ENCODE measurements around the gene RFC5. TPM values are rescaled to one million over a fixed set of nuclear protein-coding genes. Genes with fewer than 3 reads are reported as not detected.

Gene RFC5
- total and polyA plus RNA-seq, 9 donors = 13.0 to 20.9 (median 15.9) TPM

GRCh38 chr12:118010903-118011302 lies 5.6 kb upstream of the RFC5 start:
- Histone ChIP-seq H3K9me3 (no peaks in the 10 kb centered on the region), H3K36me3 (no peaks in the 10 kb centered on the region), H3K27me3 (no peaks in the 10 kb centered on the region), H3K4me3 (no peak overlapping the region), H3K4me1 (ENCODE audit: insufficient read depth) (no peaks in the 10 kb centered on the region), H3K27ac (no peak overlapping the region)
- DNase-seq = no peak
- TF ChIP-seq POLR2A (IDR thresholded peaks at IDR 0.05) (no peak), EP300 (IDR thresholded peaks at IDR 0.05) (no peak), CTCF (IDR thresholded peaks at IDR 0.05) (no peak)
- WGBS, 3 donors = 94 to 98% (median 97%) methylated on average over 3 of the region's 3 CpGs
- intact Hi-C loops (cut with DNase I) = loop anchor here in 1 of 4 donors (10.0 kb wide), 1 partner anchor 1286 kb away; no protein-coding TSS in a partner anchor

GRCh38 chr12:118011377-118011776 lies 5.1 kb upstream of the RFC5 start:
- no peak for TF ChIP-seq POLR2A (IDR thresholded peaks at IDR 0.05)
- Histone ChIP-seq H3K9me3 (no peaks in the 10 kb centered on the region), H3K27me3 (no peaks in the 10 kb centered on the region), H3K36me3 (no peaks in the 10 kb centered on the region), H3K27ac (no peak overlapping the region), H3K4me1 (ENCODE audit: insufficient read depth) (no peaks in the 10 kb centered on the region), H3K4me3 (no peak overlapping the region)
- DNase-seq = no peak
- intact Hi-C loops (cut with DNase I) = loop anchor here in 1 of 4 donors (10.0 kb wide), 1 partner anchor 1287 kb away; no protein-coding TSS in a partner anchor
- WGBS, 3 donors = 96 to 98% (median 96%) methylated on average over 3 of the region's 3 CpGs

GRCh38 chr12:118011961-118012360 lies 4.5 kb upstream of the RFC5 start:
- 71 to 90% (median 88%) methylated on average over 3 of the region's 3 CpGs for WGBS, 3 donors
- peaks cover under 1% of the 10 kb centered on the region for H3K4me1 ChIP-seq (ENCODE audit: insufficient read depth)
- no peak overlapping the region for H3K4me3 ChIP-seq
- TF ChIP-seq POLR2A (IDR thresholded peaks at IDR 0.05) = no peak
- TF ChIP-seq EP300 (IDR thresholded peaks at IDR 0.05) = no peak
- no peak for TF ChIP-seq CTCF (IDR thresholded peaks at IDR 0.05)
- intact Hi-C loops (cut with DNase I) = loop anchor here in 1 of 4 donors (10.0 kb wide), 1 partner anchor 1287 kb away; no protein-coding TSS in a partner anchor
- H3K27me3 ChIP-seq = no peaks in the 10 kb centered on the region
- no peaks in the 10 kb centered on the region for H3K9me3 ChIP-seq
- no peak for DNase-seq
- no peak overlapping the region for H3K27ac ChIP-seq
- no peaks in the 10 kb centered on the region for H3K36me3 ChIP-seq

GRCh38 chr12:118013283-118013682 lies 3.2 kb upstream of the RFC5 start:
- Histone ChIP-seq H3K4me3 (no peak overlapping the region), H3K4me1 (ENCODE audit: insufficient read depth) (peaks cover 6% of the 10 kb centered on the region), H3K27me3 (no peaks in the 10 kb centered on the region), H3K9me3 (no peaks in the 10 kb centered on the region), H3K27ac (no peak overlapping the region), H3K36me3 (no peaks in the 10 kb centered on the region)
- DNase-seq = no peak
- 75 to 92% (median 81%) methylated on average over 3 of the region's 3 CpGs for WGBS, 3 donors
- intact Hi-C loops (cut with DNase I) = loop anchor here in 1 of 4 donors (10.0 kb wide), 1 partner anchor 1288 kb away; no protein-coding TSS in a partner anchor
- TF ChIP-seq POLR2A (IDR thresholded peaks at IDR 0.05) = no peak

GRCh38 chr12:118015306-118015705 lies 1.2 kb upstream of the RFC5 start:
- H3K4me3 ChIP-seq = no peak overlapping the region
- WGBS, 3 donors = 92 to 100% (median 97%) methylated on average over 2 of the region's 2 CpGs
- peaks cover 6% of the 10 kb centered on the region for H3K4me1 ChIP-seq (ENCODE audit: insufficient read depth)
- H3K9me3 ChIP-seq = no peaks in the 10 kb centered on the region
- DNase-seq = no peak
- no peaks in the 10 kb centered on the region for H3K27me3 ChIP-seq
- H3K27ac ChIP-seq = no peak overlapping the region
- intact Hi-C loops (cut with DNase I) = loop anchor here in 1 of 4 donors (10.0 kb wide), 1 partner anchor 1291 kb away; no protein-coding TSS in a partner anchor
- no peaks in the 10 kb centered on the region for H3K36me3 ChIP-seq
- TF ChIP-seq POLR2A (IDR thresholded peaks at IDR 0.05) = no peak
- TF ChIP-seq CTCF (IDR thresholded peaks at IDR 0.05) = no peak
- TF ChIP-seq EP300 (IDR thresholded peaks at IDR 0.05) = no peak
